Head of caudate nucleus (tissue), 42 donors: Measurements from ENCODE around the gene EFNA1.
"Not testable (repeated sequence)": the region's sequence is repeated elsewhere in the genome, so short reads cannot be mapped to it uniquely, and the experiment has no call there.

Source experiments
- DNase-seq, 42 donors: peaks; one replicate each; pipeline versions ENCODE4 v3.0.0 to v3.0.0-alpha.2; 2020 to 2021; ENCODE audit warnings: mixed read lengths in 7 of 42
- intact Hi-C: fragments of 100-400 bp; cut with DNase I; formaldehyde crosslinking; loops from one replicate; pipeline ENCODE4 v1.15.0; 2022

EFNA1 gene

DNA sequence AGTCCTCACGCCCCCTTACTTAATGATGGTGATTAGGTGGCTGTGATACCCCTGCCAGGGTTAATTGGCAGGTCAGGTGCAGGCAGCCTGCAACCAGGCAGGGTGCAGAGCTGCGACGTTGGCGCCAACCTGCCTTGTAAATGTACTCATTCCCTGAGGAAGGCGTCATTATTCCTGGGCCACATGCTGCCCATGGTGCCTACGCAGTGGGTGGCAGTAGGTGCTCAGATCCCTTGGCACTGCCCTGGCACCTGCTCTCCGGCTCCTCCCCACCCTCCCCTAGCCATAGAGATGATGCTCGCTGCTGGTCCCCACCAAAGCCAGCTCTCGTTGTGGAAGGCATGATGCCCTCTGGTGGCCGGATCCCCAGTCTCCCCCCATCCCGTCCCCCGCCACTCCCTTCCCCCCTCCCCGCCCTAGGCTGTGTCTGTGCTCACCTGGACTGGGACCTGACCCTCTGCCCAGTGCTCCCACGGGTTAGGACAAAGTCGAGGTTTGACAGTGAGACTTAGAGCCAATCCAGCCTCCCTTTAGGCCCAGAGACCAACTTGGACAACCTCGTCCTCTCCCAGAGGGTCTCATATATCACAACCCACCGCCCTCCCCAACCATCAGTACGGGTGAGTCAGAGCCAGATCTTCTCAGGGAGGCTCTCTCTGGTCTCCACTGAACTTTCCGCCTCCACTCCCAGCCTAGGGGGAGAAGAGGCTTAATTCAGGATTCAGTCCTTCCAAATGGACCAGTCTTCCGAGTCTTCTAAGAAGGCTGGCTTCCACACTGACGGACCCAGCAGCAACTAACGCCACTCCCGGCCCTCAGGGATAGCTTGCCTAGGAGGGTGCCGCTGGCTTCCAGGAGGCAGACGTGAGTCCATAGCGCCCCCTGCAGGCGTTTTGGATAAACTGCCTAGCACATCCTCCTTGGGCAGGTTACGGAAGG, 39.8 kb downstream of the EFNA1 start:
- peak; percentile 90 to 98 (median 95) for DNase-seq

DNA sequence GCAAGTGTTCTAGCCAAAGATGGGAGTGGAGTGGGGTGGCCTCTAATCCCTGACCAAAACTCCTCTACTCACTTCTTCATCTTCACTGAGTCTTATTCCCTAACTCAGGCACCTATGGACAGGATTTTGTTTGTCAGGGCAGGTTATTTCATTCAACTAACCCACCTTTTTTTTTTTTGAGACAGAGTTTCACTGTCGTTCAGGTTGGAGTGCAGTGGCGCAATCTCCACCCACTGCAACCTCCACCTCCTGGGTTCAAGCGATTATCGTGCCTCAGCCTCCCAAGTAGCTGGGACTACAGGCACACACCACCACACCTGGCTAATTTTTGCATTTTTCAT, 40.4 kb downstream of the EFNA1 start:
- intact Hi-C loops: loop anchor here (1.0 kb wide), 1 partner anchor 77 kb away; no protein-coding TSS in a partner anchor
- DNase-seq: not testable (repeated sequence)

More for the DNA sequence above, 39.8 kb downstream of the EFNA1 start:
- intact Hi-C loops: loop anchor here (1.0 kb wide), 1 partner anchor 76 kb away; no protein-coding TSS in a partner anchor

DNA sequence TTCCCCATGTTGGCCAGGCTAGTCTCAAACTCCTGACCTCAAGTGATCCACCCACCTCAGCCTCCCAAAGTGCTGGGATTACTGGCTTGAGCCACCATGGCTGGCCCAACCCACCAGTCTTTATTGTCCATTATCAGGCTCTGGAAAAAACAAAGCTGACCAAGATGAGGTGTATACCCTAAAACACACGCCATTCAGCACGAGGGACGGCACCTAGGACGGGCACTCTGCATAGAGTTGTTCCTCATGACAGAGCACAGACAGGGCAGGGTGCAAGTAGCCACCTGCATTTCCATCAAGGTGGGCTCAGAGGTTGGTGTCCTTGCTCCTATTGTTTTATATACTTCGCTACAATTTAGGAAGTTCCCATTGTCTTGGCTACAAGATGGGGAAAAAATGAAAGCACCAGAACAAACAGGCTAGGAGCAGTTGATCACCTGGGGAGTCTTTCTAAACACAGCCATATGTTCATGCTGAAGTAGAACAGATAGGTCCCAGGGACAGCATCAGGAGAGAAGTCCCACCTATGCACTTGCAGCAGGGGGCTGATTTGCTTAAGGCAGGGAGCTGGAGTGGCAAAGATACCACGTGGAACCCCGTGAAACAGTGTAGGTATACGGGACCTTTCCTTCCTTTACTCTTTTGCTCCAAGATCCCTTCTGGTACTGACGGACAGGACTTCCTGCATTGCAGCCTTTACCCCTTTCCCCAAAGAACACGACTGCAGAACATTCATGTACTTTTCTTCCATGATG, 41.0 kb downstream of the EFNA1 start:
- intact Hi-C loops: loop anchor here (1.0 kb wide), 1 partner anchor 77 kb away; no protein-coding TSS in a partner anchor
- DNase-seq: peak in 2 of 42 donors; percentile 15 to 18

DNA sequence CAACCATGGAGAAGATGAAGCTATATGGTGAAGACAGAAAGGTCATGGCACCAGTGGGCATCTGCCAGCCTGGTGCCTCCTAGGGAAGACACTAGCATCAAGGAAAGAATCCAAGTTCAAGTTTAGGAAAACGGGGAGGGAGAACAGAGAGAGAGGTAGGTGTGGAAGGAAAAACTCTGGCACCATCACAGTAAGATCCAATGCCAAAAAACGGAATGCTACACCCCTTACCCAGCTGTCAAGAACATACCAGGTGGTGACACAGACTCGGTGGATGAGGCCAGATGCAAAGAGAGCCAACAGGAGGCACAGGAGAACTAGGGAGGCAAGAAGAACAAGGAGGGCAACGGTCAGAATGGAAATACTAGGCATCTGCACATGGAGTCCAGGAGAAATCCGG, 41.9 kb downstream of the EFNA1 start:
- intact Hi-C loops: no loop called here
- DNase-seq: peak in 1 of 42 donors; percentile 12

DNA sequence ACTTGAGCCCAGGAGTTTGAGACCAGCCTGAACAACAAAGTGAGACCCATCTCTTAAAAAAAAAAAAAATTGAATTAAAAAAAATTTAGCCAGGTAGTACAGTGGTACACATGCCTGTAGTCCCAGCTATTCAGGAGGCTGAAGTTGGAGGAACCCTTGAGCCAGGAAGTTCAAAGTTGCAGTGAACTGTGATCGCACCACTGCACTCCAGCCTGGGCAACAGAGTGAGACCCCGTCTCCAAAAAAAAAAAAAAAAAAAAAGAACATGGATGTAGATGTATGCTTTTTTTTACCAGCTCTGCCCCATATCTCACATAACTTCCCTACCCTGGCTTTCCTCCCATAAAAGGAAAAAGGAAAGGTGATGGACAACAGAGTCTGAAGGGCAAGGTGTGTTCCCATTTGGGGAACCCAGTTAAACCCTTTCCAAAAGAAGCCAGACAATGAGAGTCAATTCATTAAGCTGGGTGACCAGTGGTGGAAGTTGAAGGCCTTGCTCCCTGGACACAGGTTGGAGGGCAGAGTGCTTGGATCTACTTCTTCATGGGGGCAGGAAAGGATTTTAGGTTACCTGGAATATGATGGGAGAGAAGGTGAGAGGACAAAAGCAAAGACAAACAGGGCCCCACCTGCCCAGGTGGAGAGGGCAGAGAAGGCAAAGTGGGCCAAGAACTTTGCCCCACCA, 42.6 kb downstream of the EFNA1 start:
- intact Hi-C loops: no loop called here
- DNase-seq: peak in 2 of 42 donors; percentile 1 to 16

DNA sequence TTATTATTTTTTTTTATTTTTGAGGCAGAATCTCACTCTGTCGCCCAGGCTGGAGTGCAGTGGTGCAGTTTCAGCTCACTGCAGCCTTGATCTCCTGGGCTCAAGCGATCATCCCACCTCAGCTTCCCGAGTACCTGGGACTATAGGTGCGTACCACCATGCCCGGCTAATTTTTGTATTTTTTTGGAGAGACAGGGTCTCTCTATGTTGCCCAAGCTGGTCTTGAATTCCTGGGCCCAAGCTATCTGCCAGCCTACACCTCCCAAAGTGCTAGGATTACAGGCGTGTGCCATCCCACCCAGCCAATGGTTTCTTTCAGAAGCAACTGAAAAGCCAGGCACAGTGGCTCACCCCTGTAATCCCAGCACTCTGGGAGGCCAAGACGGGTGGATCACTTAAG, 43.1 kb downstream of the EFNA1 start:
- intact Hi-C loops: no loop called here
- peak in 4 of 42 donors; percentile 3 to 33 (median 20) for DNase-seq

DNA sequence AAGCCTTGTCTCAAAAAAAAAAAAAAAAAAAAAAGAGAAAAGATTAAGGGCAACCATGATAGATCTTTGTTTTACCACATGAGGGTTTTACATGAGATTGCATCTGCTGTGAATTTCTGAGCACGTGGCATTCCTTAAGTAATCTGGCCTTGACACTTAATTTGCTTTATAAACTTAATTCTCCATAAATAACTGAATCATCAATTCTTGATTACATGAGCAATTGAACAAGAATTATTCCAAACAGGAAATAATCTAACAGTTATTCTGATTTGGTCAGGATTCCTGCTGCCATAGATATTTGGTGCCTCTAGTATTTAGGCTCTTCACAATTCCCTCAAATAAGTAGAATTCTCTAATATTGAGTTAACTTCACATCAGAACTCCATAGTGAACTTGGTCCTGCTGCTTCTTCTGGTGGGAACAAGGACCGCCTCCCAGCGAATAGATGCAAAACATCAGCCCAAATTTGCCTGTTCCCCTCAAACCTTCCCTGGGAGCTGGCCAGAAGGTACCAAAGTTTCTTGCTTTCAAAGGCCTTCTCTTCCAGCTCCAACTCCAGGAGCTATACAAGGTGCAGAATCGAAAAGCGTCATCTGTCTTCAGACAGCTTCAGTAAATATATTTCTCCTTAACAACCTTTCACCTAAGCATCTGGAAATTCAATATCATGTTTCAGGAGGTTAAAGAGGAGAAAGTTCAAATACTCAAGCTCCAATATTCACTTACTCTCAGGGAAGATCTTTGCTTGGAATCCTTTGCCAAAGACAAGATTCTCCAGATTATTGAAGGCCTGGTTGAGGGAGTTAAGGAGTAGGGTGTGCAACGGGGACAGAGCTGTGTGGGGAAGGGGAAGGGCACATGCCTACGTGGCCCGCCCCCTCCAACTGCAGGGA, 44.4 kb downstream of the EFNA1 start:
- DNase-seq: peak in 4 of 42 donors; percentile 6 to 34 (median 16)

DNA sequence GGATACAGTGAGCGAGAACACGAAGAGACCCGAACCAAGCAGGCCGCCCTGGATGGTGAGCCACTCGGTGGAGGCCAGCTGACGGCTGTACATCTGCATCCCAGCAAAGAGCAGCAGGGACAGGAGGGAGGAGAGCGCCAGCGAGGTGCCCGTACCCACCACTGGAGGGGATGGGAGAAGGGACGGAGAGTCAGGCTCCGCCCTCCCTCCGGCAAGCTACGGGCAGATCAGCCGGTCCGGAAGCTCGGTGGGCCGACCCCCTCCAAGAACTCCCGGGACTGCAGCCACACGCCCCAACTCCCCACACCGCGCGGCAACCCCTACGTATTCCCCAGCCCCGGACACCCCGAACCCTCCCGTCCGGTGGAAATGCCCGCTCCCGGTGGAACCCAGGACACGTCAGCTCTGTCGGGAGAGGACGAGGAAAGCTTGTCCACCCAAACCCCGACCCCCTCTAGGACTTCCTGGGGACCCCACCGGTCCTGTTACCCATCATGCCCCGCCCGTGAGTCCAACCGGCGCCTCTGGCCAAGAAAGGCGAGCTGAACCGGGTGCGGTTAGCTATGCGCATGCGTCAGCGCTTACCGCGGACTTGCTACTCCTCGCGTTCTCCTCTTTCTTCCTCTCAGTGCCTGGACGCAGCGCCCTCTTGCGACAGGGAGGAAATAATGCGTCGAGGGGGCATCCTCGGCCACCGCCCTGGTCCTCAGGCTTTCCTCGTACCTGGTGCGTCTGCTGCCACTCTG, 45.2 kb downstream of the EFNA1 start, which contains the start of gene KRTCAP2:
KRTCAP2 (minus strand) TSS at position 573 of the 746 bp plus-strand sequence; CDS start at position 493, 80 bp downstream.
- intact Hi-C loops: loop anchor here (2.0 kb wide), 1 partner anchor 46 kb away; the partner anchor contains the start of gene EFNA1
- DNase-seq: peak; percentile 89 to 98 (median 96)

More for the DNA sequence above, 44.4 kb downstream of the EFNA1 start:
- intact Hi-C loops: loop anchor here (2.0 kb wide), 1 partner anchor 45 kb away; the partner anchor contains the start of gene EFNA1

DNA sequence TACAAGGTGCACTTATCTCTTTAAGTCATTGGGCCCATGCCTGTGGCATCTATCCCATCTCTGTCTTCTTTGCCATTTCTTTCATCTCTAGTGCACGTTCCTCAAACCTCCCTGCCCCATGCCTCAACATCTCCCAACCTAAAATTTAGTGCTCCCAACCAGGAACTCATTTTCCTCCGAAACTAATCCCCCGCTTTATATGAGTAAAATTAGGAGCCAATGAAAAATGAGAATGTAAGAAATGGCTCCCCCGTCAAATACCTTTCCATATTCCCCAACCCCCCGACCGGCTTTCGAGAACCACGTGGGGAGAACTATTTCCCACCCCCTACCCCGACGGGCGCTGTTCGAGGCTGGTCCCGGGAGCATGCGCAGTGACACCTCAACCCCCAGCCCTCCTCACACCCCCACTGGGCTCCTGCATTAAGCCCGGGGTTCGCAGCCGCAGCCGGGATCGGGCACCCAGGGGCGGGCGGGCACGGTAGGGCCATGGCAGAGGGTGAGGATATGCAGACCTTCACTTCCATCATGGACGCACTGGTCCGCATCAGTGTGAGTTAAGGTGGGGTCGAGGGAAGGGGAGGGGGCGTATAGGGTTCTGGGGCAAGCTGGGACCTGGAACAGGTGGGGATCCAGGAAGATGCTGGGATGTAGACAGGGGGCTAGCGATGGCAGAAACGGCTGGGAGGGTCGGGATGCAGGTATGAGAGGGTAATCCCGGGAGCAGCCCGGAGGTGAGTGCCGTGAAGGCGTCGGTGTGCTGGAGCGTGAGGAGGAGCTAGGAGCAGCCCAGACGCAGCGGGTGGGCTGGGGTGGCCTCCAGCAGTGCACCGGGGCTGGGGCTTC, 46.0 kb downstream of the EFNA1 start, which contains the start of gene TRIM46:
TRIM46 (plus strand) TSS at position 372 of the 846 bp plus-strand sequence; CDS start at position 490, 118 bp downstream.
- intact Hi-C loops: loop anchor here (2.0 kb wide), 1 partner anchor 47 kb away; the partner anchor contains the start of gene EFNA1
- peak; percentile 68 to 92 (median 82) for DNase-seq

DNA sequence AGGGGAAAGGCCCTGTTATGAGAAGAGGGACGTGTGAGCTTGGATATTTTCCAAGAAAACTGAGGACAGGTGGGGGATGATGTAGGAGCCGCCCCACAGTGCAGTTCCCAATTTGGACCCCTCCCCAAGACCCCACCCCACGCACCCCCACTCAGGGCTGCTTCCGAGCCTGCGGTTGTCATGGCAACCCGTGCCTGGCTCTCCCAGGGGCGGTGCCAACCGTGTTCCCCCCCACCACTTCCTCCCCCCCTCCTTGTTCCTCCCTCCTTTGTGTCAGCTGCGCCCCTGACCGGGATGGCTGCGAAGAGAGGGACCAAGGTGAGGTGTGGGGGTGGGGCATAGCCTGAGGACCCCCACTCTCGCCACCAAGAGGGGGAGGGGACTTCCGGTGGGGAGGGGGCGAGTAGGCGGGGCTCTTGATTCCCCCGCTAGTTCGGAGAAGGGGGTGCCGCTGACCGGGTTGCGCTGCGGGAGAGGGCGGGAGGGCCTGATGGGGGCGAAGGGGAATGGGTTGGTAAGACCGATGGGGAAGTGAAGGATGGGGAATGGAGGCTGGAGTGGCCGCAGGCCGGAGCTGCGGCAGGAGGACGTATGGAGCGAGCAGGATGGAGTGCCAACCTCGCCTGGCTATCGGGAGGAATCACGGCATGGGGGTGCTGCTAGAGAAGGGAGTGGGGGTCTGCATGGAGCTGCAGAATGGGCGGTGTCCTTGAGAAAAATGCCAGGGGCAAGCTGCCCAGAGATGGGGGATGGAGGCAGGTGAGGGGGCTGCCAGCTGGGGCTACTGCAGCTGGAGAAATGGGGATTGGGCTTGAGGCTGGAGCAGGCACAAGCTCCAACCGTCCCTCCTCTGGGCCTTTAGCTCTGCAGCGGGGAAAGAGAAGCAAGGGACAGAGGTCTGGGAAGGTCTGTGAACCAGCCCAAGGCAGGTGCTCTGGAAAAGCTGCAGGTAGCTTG, 46.9 kb downstream of the EFNA1 start:
- intact Hi-C loops: no loop called here
- peak; percentile 42 to 85 (median 70) for DNase-seq

DNA sequence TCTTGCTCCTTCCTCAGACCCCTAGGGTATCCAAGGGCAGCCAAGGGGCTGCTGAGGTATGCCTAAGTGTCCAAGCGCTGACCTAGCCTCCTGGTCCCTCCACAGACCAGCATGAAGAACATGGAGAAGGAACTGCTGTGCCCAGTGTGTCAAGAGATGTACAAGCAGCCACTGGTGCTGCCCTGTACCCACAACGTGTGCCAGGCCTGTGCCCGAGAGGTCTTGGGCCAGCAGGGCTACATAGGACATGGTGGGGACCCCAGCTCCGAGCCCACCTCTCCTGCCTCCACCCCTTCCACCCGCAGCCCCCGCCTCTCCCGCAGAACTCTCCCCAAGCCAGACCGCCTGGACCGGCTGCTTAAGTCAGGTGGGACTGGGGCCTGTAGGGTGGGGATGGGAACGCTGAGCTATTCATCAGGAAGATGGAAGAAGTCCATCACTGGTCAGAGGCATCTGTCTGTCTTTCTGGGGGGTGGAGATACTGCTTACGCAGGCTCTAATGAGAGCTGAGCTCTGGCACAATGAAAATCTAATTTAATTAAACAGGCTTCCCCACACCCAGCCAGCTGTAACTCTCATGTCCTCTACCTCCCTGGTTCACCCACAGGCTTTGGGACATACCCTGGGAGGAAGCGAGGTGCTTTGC, 47.7 kb downstream of the EFNA1 start:
- intact Hi-C loops: no loop called here
- DNase-seq: peak in 10 of 42 donors; percentile 8 to 41 (median 25)

DNA sequence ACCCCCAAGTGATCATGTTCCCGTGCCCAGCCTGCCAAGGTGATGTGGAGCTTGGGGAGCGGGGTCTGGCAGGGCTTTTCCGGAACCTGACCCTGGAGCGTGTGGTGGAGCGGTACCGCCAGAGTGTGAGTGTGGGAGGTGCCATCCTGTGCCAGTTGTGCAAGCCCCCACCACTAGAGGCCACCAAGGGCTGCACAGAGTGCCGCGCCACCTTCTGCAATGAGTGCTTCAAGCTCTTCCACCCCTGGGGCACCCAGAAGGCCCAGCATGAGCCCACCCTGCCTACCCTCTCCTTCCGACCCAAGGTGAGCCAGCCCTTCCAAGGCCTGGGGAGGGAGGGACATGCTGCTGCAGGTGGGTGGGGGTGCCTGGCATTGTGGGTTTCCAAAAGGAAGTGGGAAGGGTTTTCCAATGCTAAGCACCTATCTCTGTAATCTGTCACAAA, 48.3 kb downstream of the EFNA1 start:
- intact Hi-C loops: no loop called here

DNA sequence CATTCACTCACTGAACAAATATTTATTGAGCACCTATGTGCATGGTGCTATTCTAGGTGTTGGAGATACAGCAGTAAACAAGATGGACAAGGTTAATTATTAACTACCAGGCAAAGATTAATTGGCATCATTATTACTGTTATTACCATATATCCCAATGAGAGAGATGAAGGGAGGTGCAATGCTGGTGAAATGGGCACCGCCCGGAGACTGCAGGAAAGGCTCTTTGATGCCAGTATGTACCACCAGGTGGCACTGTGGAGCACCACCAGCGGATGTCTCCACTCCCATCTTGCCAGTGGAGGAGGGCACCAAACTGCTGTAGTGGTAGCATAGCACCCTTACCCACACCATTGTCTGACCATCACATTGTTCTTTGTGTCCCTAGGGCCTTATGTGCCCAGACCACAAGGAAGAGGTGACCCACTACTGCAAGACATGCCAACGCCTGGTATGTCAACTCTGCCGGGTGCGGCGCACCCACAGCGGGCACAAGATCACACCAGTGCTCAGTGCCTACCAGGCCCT, 48.9 kb downstream of the EFNA1 start:
- DNase-seq: peak; percentile 68 to 96 (median 90)
- intact Hi-C loops: no loop called here

More for the DNA sequence above, 48.3 kb downstream of the EFNA1 start:
- peak in 36 of 42 donors; percentile 12 to 76 (median 52) for DNase-seq
